Effector CD4-positive, alpha-beta T cell (primary cell): ENCODE data around the gene TUBG1.
A peak's percentile ranks its signal among the peaks of the same experiment; 100 is the strongest.
"Not testable (repeated sequence)": the region's sequence is repeated elsewhere in the genome, so short reads cannot be mapped to it uniquely, and the experiment has no call there.

Experiments used
- DNase-seq: peaks from one replicate; pipeline ENCODE4 v3.0.0-alpha.2; 2020

TUBG1 gene

DNA sequence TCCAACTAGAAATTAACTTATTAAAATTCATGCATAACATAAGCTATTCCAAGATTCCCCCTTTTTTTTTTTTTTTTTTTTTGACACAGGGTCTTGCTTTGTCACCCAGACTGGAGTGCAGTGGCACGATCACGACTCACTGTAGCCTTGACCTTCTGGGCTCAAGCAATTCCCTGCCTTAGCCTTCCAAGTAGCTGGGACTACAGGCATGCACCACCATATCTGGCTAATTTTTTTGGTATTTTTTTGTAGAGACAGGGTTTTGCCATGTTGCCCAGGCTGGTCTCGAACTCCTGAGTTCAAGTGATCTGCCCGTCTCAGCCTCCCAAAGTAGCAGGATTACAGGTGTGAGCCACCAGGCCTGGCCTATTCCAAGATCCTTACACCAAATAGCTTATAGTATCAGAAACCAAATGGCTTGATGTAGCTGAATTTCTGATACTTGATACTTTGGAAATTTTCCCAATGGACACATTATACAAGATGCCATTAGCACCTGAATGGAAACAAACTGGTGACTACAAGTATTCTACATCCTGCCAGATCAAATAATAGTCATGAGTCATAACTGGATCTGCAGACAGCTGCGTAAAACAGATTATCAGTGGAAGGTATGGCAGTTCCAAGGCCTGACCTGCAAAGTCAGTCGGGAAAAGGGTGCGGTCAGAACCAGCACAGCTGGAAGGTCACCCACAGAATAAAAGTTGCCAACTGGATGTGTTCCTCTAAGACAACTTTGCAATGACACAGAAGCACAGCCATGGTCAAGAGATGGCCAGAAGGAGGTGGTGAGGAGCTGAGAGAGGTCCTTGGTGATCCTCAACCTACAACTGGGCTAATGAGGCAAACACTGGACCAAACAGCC is 14.5 kb downstream of the TUBG1 start:
- DNase-seq = no peak

- DNase-seq = not testable (repeated sequence)
Measured at GRCh38 chr17:42627032-42627764, 17.7 kb downstream of the TUBG1 start.

DNA sequence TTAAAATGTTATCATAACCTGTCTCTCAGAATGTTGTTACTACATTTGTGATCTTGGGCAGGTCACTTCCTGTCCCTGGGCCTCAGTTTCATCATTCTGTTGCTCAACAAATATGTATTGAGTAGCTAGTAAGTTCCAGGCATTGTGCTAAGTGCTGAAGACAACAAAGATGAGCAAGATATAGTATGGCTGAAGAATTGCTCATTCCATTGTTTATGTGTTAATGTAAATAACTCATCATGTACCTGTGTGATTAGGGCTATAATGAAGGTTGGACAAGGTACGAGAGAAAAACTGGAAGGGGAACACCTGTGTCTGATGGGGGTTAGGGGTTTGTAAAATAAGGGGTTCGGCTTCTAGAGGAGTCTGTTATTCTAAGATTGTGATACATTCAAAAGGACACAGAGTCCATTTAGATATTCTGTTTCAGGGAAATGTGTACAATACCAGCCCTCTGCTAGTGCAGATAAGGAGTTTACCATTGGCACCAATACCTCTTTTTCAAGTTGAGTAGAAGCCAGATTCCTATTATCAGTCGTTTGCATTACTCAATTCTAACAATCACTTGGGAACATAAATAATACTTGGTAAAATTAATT is 20.0 kb downstream of the TUBG1 start:
- DNase-seq = no peak

DNA sequence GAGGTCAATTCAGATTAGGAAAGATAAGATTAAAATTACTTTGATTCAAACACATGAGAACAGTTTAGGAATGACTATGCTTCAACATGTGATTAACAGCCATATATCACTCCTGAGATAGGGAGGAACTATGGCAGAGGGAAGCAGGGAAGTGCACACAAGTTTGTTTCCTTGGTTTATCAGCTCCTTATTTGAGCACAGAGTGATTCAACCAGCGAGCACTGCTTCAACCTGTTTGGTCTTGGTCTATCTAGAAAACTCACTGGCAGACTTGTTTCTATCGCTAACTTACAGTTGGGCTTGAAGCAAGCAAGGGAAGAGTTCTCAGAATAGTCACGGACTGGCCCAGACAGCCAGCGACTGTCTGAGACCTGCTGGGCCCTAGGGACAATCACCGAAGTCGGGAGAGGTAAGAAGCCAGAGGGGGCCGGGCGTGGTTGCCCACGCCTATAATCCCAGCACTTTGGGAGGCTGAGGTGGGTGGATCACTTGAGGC is 23.5 kb downstream of the TUBG1 start:
- DNase-seq = no peak

- no peak for DNase-seq
Measured at GRCh38 chr17:42639525-42640113, 30.1 kb downstream of the TUBG1 start.

GRCh38 chr17:42640121-42640520 is 30.6 kb downstream of the TUBG1 start:
- DNase-seq = no peak

GRCh38 chr17:42642336-42642735 is 32.9 kb downstream of the TUBG1 start:
- DNase-seq = no peak

- no peak for DNase-seq
Measured at GRCh38 chr17:42647778-42648177, 38.3 kb downstream of the TUBG1 start.

GRCh38 chr17:42651392-42651791 is 41.9 kb downstream of the TUBG1 start:
- no peak for DNase-seq

DNA sequence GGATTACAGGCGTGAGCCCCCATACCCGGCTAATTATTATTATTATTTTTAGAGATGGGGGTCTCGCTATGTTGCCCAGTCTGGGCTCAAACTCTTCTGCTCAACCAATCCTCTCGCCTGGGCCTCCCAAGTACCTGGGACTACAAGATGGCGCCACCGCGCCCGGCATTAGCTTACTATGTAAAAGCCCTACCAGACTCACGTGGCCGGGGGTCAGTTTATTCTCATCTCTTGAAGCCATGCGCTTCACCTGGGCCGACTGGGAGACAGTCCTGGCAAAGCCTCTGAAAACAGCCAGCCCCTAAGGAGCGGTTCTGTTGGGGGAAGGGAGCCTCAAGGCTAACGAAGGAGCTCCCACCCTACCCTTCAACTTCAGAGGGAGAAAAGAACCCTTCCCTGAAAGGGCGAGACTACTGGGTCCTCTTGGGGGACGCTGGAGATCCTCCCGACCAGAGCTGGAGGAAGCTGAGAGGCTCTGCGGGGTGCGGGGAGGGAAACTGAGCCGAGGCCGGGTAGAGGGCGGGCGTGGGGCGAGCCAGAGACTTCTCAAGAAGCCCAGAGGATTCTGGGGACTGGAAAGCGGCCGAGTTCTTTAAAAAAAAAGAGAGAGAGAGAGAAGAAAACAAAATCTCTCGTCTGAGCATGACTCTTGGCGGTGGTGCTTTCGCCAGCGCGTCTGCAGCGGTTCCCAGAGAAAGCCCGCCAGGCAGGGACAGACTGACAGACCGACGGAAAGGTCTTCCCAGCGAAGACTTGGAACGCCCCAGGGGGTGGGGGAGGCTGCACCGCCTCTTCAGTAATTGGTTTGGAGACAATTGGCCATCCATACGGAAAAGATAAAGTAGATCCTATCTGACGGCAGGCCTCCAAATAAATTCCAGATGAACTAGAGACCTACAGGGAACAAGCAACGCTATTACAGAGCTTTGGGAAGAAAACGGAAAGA is 44.0 kb downstream of the TUBG1 start:
- DNase-seq = no peak

DNA sequence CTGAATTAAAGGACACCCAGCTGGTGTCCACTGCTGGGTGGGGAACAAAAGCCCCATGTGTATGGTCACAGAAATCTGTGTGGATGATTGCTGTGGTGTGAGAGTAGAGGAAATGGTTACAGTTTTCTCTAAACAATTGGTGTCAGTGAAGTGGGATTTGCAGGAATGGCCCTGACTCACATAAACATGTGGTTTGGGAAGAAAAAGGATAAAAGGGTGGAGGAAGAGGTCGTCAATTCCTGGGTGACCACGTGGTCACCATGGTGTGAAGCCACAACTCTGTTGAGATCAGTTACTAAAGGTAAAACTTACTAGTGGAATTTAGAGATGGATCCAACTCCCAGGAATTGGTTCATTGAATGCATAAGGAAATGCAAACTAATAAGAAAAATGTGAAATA is 46.0 kb downstream of the TUBG1 start:
- DNase-seq = no peak

DNA sequence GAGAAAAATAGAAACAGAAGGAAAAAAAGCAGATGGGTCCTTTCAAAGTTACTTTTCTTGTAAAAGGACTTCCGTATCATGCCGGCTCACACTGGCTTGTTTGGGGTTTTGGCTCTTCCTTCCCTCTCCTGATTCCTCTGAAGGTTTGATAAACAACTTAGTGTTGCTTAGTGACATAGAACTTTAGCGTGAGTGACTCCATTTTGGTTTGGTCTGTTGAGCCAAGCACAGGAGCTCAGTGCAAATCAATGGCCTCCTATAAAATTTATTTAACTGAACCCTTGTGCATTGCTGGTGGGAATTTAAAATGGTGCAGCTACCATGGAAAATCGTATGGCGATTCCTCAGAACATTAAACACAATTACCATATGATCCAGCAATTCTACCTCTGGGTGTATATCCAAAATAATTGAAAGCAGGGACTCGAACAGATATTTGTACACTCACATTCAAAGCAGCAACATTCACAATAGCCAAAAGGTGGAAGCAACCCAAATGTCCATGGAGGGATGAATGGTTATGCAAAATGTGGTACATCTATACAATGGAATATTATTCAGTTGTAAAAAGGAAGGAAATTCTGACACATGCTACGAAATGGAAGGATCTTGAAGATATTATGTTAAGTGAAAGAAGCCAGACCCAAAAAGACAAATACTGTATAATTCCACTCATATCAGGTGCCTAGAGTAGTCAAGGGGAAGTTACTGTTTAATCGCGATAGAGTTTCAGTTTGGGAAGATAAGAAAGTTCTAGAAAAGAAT is 48.5 kb downstream of the TUBG1 start:
- DNase-seq = no peak

DNA sequence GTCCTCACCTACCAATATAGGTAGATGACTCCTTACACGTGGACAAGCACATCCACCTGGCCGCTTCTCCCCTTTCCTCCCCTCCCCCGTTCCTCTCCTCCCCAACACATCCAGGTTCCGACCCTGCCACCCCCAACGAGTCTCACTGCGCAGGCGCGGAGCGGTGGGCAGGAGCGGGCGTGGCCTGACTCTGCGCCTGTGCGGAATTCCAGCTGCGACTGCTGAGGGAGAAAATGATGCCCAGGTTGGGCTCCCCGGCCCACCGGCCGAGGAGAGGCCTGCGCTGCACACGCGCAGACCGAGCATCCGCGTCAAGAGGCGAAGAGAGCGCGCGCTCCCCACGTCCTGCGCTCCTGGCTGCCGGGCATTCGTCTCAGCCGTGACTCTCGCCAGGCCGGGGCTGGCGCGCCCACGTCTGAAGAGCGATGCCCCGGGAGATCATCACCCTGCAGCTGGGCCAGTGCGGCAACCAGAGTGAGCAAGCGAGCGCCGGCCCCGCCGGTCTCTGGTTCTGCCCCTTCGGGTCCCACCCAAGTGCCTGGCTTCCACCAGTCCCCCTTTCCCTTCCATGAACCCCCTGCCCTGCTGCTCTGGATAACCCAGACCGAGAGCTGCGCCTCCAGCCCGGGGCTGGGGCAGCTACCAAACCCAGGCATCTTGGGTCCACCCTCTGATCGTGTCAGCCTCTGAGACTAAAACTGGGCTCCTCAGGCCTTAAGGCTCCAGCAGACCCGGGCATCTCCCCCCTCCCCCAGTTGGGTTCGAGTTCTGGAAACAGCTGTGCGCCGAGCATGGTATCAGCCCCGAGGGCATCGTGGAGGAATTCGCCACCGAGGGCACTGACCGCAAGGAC is 49.8 kb downstream of the TUBG1 start, which contains the start of gene TUBG2:
TUBG2 (plus strand) TSS at position 206 of the 853 bp plus-strand sequence; CDS start at position 426, 220 bp downstream.
- DNase-seq = peak; percentile 55

DNA sequence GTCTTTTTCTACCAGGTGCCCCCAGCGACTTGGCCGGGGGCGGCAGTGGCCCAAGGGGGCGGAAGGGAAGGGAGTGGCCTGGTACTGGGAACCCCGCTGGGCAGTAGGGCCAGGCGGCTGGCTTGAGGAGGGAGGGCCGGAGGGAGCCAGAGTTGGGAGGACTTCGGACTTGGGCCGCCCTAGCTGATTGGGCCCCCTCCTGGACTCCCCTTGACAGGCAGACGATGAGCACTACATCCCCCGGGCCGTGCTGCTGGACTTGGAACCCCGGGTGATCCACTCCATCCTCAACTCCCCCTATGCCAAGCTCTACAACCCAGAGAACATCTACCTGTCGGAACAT is 50.4 kb downstream of the TUBG1 start:
- not testable (repeated sequence) for DNase-seq

GRCh38 chr17:42660692-42661345 is 51.3 kb downstream of the TUBG1 start:
- DNase-seq = no peak
